HepG2 (cell line): Measurements from ENCODE around the gene MRPL43. TPM values are rescaled to one million over a fixed set of nuclear protein-coding genes. Genes with fewer than 3 reads are reported as not detected.
A peak's percentile ranks its signal among the peaks of the same experiment; 100 is the strongest.

ENCODE experiments used
- DR1 ChIP-seq: sonication (generic); formaldehyde crosslinking; IDR thresholded peaks from 2 replicates; pipeline ENCODE4 v1.8.0; 2021; ENCODE audit warnings: mild to moderate bottlenecking, missing genetic modification reagents, inconsistent platforms
- ETV5 ChIP-seq: IDR thresholded peaks from 2 replicates; pipeline ENCODE4 v1.6.1; 2018; ENCODE audit warnings: missing biosample characterization, missing genetic modification reagents, inconsistent platforms, borderline replicate concordance
- GABPB1 ChIP-seq: IDR thresholded peaks from 2 replicates; pipeline ENCODE4 v1.6.1; 2016; ENCODE audit warnings: mild to moderate bottlenecking, missing genetic modification reagents, moderate library complexity, missing compliant biosample characterization
- GFI1 ChIP-seq: sonication (generic); formaldehyde crosslinking; IDR thresholded peaks from 2 replicates; pipeline ENCODE4 v1.5.0; 2020; ENCODE audit warnings: missing genetic modification reagents, mild to moderate bottlenecking, borderline replicate concordance
- HES4 ChIP-seq: sonication (generic); formaldehyde crosslinking; IDR thresholded peaks from 2 replicates; pipeline ENCODE4 v1.9.0; 2021; ENCODE audit warnings: mild to moderate bottlenecking, missing genetic modification reagents, borderline replicate concordance
- KAT8 ChIP-seq: IDR thresholded peaks from 2 replicates; pipeline ENCODE4 v1.6.1; 2016; ENCODE audit warnings: missing genetic modification reagents, missing compliant biosample characterization
- KLF16 ChIP-seq, 2 experiments: sonication (generic) in 1 of 2; formaldehyde crosslinking in 1 of 2; IDR thresholded peaks; 2 replicates each; pipeline versions ENCODE4 v1.6.1 to v1.8.0; 2016 to 2023; ENCODE audit warnings: missing genetic modification reagents in 2 of 2, missing compliant biosample characterization in 1 of 2
- SMC3 ChIP-seq: IDR thresholded peaks from 2 replicates; pipeline ENCODE4 v1.6.1; 2011; ENCODE audit warnings: low read length, improper control_type of control experiment
- TEAD3 ChIP-seq: optimal IDR thresholded peaks from 2 replicates; pipeline ENCODE3; 2016; ENCODE audit warnings: borderline replicate concordance
- TGIF2 ChIP-seq: IDR thresholded peaks from 2 replicates; pipeline ENCODE4 v1.6.1; 2016; ENCODE audit warnings: control low read depth, missing compliant biosample characterization
- ZC3H13 ChIP-seq: sonication (generic); formaldehyde crosslinking; IDR thresholded peaks from 2 replicates; pipeline ENCODE4 v1.8.1; 2023; ENCODE audit warnings: mild to moderate bottlenecking, missing genetic modification reagents, moderate library complexity
- ZNF432 ChIP-seq: sonication (generic); formaldehyde crosslinking; IDR thresholded peaks from 2 replicates; pipeline ENCODE4 v1.5.0; 2020; ENCODE audit warnings: missing genetic modification reagents, mild to moderate bottlenecking, borderline replicate concordance
- ZNF558 ChIP-seq: sonication (generic); formaldehyde crosslinking; IDR thresholded peaks from 2 replicates; pipeline ENCODE4 v1.9.0; 2022; ENCODE audit warnings: mild to moderate bottlenecking, missing genetic modification reagents, borderline replicate concordance
- ZNF703 ChIP-seq: sonication (generic); formaldehyde crosslinking; IDR thresholded peaks from 2 replicates; pipeline ENCODE4 v1.5.1; 2020; ENCODE audit warnings: missing genetic modification reagents, mild to moderate bottlenecking, moderate library complexity, borderline replicate concordance
- ZNF772 ChIP-seq: sonication (generic); formaldehyde crosslinking; IDR thresholded peaks from 2 replicates; pipeline ENCODE4 v1.5.0; 2020; ENCODE audit warnings: mild to moderate bottlenecking, missing genetic modification reagents
- ZSCAN25 ChIP-seq: sonication (generic); formaldehyde crosslinking; IDR thresholded peaks from 2 replicates; pipeline ENCODE4 v1.8.0; 2022; ENCODE audit warnings: mild to moderate bottlenecking, missing genetic modification reagents
- polyA plus RNA-seq, 8 experiments: library from polyadenylated mRNA; depleted of rRNA in 3 of 8; stranded (reverse) in 7 of 8; unstranded in 1 of 8; fragments of >200 nt; fragmentation: Illumina TruSeq in 4 of 8; extraction: Trizol in 4 of 8; gene quantifications; 2 replicates each; pipeline versions ENCODE4 v1.2.1 to v1.2.3, GENCODE V29; 2011 to 2016; ENCODE audit warnings: low read depth in 4 of 8, missing spikeins in 1 of 8, mixed read lengths in 1 of 8; ENCODE audit not compliant: insufficient read depth in 1 of 8
- total RNA-seq, 5 experiments: library from RNA; depleted of rRNA; stranded (reverse); fragments of >200 nt; fragmentation: Illumina TruSeq; extraction: Trizol; gene quantifications; 2 replicates each; pipeline ENCODE4 v1.2.3, GENCODE V29; 2016; ENCODE audit warnings: low read depth in 1 of 5
- TF ChIP-seq, protein P1 (sequence below): sonication (generic); formaldehyde crosslinking; IDR thresholded peaks from 2 replicates; pipeline ENCODE4 v1.5.1; 2020; ENCODE audit warnings: mild to moderate bottlenecking, missing genetic modification reagents, moderate library complexity
- TF ChIP-seq, protein P2 (sequence below): sonication (generic); formaldehyde crosslinking; conservative IDR thresholded peaks from 2 replicates; pipeline ENCODE4 v1.5.0; 2020; ENCODE audit warnings: missing genetic modification reagents
- TF ChIP-seq, protein P3 (sequence below): sonication (generic); formaldehyde crosslinking; IDR thresholded peaks from 2 replicates; pipeline ENCODE4 v1.8.1; 2023; ENCODE audit warnings: mild to moderate bottlenecking, moderate library complexity, missing genetic modification reagents
- TF ChIP-seq, protein P4 (sequence below): sonication (generic); formaldehyde crosslinking; IDR thresholded peaks from 2 replicates; pipeline ENCODE4 v1.5.0; 2020; ENCODE audit warnings: mild to moderate bottlenecking, missing genetic modification reagents

MRPL43 gene
- total and polyA plus RNA-seq, 2 of the 13 experiments (the other 11 are each of a cell fraction or from before 2014, with no cell fraction given), result 71.0 to 73.7 TPM

DNA sequence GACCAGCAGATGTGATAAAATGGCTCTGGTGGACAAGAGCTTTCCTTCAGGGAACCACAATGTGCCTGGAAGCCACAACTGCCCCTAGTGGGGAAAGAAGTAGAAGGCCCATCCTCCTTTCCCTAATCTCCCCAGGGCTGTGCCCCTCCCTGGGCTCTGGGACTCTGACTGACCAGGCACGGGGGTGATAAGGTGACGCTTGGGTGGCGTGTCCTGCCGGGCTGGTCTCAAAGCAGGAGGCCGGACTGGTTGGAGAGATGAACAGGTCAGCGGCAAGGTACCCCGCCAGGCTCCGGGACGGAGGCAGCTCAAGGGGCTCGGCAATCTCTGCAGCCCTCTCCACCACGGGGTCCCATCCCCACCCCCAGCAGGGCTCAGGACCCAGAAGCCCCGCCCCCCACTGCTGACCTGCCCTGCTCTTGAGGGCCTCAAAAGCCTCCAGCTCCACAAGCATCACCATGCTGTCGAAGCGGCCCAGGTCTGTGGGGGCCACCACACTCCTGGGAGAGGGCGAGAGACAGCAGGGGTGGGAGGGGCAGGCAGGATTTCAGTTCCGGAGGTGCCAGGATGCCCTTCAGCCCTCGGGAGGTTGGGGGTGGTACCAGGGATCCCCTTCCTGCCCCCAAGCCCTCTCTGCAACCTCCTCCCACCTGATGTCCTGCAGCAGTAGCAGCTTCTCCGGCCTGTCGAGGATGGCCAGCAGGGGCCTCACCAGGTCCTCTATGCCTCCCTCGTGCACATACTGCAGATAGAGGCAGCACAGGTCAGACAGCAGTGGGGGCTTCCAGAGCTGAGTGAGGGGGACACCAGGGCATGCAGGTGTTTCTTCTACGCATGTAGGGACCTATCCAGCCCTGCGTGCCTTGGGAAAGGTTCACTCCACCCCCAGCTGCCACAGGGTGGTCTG is 24.5 kb upstream of the MRPL43 start (continued):
- TF ChIP-seq TGIF2, result 0 out of 2 replicates have a peak, but pooled peaks have one; percentile 13
- TF ChIP-seq HES4 (CRISPR knock-in tag), result no peak
- 0 out of 2 replicates have a peak, but pooled peaks have one; percentile 41 for TF ChIP-seq KAT8 (CRISPR knock-in tag)
- TF ChIP-seq DR1 (CRISPR knock-in tag), result 0 out of 2 replicates have a peak, but pooled peaks have one; percentile 41
- TF ChIP-seq, protein P1, sequence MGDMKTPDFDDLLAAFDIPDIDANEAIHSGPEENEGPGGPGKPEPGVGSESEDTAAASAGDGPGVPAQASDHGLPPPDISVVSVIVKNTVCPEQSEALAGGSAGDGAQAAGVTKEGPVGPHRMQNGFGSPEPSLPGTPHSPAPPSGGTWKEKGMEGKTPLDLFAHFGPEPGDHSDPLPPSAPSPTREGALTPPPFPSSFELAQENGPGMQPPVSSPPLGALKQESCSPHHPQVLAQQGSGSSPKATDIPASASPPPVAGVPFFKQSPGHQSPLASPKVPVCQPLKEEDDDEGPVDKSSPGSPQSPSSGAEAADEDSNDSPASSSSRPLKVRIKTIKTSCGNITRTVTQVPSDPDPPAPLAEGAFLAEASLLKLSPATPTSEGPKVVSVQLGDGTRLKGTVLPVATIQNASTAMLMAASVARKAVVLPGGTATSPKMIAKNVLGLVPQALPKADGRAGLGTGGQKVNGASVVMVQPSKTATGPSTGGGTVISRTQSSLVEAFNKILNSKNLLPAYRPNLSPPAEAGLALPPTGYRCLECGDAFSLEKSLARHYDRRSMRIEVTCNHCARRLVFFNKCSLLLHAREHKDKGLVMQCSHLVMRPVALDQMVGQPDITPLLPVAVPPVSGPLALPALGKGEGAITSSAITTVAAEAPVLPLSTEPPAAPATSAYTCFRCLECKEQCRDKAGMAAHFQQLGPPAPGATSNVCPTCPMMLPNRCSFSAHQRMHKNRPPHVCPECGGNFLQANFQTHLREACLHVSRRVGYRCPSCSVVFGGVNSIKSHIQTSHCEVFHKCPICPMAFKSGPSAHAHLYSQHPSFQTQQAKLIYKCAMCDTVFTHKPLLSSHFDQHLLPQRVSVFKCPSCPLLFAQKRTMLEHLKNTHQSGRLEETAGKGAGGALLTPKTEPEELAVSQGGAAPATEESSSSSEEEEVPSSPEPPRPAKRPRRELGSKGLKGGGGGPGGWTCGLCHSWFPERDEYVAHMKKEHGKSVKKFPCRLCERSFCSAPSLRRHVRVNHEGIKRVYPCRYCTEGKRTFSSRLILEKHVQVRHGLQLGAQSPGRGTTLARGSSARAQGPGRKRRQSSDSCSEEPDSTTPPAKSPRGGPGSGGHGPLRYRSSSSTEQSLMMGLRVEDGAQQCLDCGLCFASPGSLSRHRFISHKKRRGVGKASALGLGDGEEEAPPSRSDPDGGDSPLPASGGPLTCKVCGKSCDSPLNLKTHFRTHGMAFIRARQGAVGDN (CRISPR knock-in tag), result peak; percentile 80
- TF ChIP-seq GABPB1 (CRISPR knock-in tag), result peak; percentile 35; the same call in 1 of the 2 replicates
- TF ChIP-seq, protein P2, sequence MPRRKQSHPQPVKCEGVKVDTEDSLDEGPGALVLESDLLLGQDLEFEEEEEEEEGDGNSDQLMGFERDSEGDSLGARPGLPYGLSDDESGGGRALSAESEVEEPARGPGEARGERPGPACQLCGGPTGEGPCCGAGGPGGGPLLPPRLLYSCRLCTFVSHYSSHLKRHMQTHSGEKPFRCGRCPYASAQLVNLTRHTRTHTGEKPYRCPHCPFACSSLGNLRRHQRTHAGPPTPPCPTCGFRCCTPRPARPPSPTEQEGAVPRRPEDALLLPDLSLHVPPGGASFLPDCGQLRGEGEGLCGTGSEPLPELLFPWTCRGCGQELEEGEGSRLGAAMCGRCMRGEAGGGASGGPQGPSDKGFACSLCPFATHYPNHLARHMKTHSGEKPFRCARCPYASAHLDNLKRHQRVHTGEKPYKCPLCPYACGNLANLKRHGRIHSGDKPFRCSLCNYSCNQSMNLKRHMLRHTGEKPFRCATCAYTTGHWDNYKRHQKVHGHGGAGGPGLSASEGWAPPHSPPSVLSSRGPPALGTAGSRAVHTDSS (CRISPR knock-in tag), result no peak
- no peak for TF ChIP-seq ZSCAN25 (CRISPR knock-in tag)
- peak; percentile 7; the same call in 1 of the 2 replicates for TF ChIP-seq ETV5 (CRISPR knock-in tag)
- TF ChIP-seq ZC3H13 (CRISPR knock-in tag), result no peak
- peak; percentile 14; the same call in 1 of the 2 replicates for TF ChIP-seq SMC3
- TF ChIP-seq KLF16 (CRISPR knock-in tag; IDR thresholded peaks at IDR 0.05), result peak in 1 of 2 experiments; percentile 61; a peak in 1 of 4 replicates
- peak; percentile 83; the same call in 1 of the 2 replicates for TF ChIP-seq GFI1 (CRISPR knock-in tag)
- TF ChIP-seq, protein P3, sequence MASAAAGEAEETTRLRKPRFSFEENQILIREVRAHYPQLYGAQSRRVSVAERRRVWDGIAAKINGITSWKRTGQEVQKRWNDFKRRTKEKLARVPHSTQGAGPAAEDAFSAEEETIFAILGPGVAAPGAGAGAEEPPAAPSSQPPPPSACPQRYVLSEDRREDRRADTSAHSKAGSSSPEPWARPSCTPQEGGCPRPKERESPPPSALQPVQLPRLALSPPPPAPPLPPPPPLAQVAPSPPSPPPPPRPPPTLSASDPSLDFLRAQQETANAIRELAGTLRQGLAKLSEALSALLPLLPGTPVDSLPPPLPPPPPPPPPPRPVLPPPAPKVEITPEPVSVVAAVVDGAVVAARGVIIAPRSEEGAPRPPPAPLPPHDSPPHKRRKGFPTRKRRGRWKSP (CRISPR knock-in tag), result no peak
- no peak for TF ChIP-seq ZNF432 (CRISPR knock-in tag)
- TF ChIP-seq ZNF772, result 0 out of 2 replicates have a peak, but pooled peaks have one; percentile 36
- no peak for TF ChIP-seq ZNF558 (CRISPR knock-in tag)
- TF ChIP-seq ZNF703 (CRISPR knock-in tag), result no peak
- TF ChIP-seq TEAD3 (CRISPR knock-in tag), result peak; percentile 11
- TF ChIP-seq, protein P4, sequence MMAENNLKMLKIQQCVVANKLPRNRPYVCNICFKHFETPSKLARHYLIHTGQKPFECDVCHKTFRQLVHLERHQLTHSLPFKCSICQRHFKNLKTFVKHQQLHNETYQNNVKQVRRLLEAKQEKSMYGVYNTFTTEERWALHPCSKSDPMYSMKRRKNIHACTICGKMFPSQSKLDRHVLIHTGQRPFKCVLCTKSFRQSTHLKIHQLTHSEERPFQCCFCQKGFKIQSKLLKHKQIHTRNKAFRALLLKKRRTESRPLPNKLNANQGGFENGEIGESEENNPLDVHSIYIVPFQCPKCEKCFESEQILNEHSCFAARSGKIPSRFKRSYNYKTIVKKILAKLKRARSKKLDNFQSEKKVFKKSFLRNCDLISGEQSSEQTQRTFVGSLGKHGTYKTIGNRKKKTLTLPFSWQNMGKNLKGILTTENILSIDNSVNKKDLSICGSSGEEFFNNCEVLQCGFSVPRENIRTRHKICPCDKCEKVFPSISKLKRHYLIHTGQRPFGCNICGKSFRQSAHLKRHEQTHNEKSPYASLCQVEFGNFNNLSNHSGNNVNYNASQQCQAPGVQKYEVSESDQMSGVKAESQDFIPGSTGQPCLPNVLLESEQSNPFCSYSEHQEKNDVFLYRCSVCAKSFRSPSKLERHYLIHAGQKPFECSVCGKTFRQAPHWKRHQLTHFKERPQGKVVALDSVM, result peak; percentile 67
